DOHH2 (cell line): ENCODE data around the gene RBM17.

Experiments
- H3F3A ChIP-seq: fragments of 200-600 bp; sonication (generic), shearing (Covaris generic); 2 replicates; pipeline ENCODE4 v1.6.0; 2016; ENCODE audit warnings: antibody characterized with exemption, mild to moderate bottlenecking; ENCODE audit not compliant: control insufficient read depth, insufficient read depth
- H3K27ac ChIP-seq: fragments of 200-600 bp; sonication (generic); 2 replicates; pipeline ENCODE4 v1.5.1; 2014; ENCODE audit warnings: low read depth, mild to moderate bottlenecking, low read length, moderate library complexity
- H3K27me3 ChIP-seq: fragments of 200-600 bp; sonication (generic); 2 replicates; pipeline ENCODE4 v1.6.1; 2014; ENCODE audit warnings: mild to moderate bottlenecking, low read length, mixed read lengths; ENCODE audit not compliant: control insufficient read depth
- H3K36me3 ChIP-seq: fragments of 200-600 bp; sonication (generic); 2 replicates; pipeline ENCODE4 v1.6.1; 2014; ENCODE audit warnings: mild to moderate bottlenecking, low read length, moderate library complexity, mixed read lengths; ENCODE audit not compliant: control insufficient read depth
- H3K4me1 ChIP-seq: fragments of 200-600 bp; sonication (generic); 2 replicates; pipeline ENCODE4 v1.6.1; 2014; ENCODE audit warnings: mild to moderate bottlenecking, low read length, mixed read lengths; ENCODE audit not compliant: control insufficient read depth
- H3K4me2 ChIP-seq: fragments of 200-600 bp; sonication (generic); 2 replicates; pipeline ENCODE4 v1.6.0; 2014; ENCODE audit warnings: mild to moderate bottlenecking, low read length, moderate library complexity
- H3K4me3 ChIP-seq: fragments of 200-600 bp; sonication (generic); 2 replicates; pipeline ENCODE4 v1.5.1; 2014; ENCODE audit warnings: mild to moderate bottlenecking, low read length, mixed read lengths
- H3K79me2 ChIP-seq: fragments of 200-600 bp; sonication (generic); 2 replicates; pipeline ENCODE4 v1.6.1; 2014; ENCODE audit warnings: mild to moderate bottlenecking, low read length, mixed read lengths; ENCODE audit not compliant: control insufficient read depth
- H3K9me2 ChIP-seq: fragments of 200-600 bp; sonication (generic); replicated peaks from 2 replicates; pipeline ENCODE4 v1.6.1; 2014; ENCODE audit warnings: mild to moderate bottlenecking, low read length, mixed read lengths; ENCODE audit not compliant: control insufficient read depth
- H3K9me3 ChIP-seq: fragments of 200-600 bp; sonication (generic); 2 replicates; pipeline ENCODE4 v1.6.1; 2014; ENCODE audit warnings: antibody characterized with exemption, low read length, mixed read lengths; ENCODE audit not compliant: control insufficient read depth, insufficient read depth
- H4K20me1 ChIP-seq: fragments of 200-600 bp; sonication (generic); 2 replicates; pipeline ENCODE4 v1.6.0; 2014; ENCODE audit warnings: low read depth, mild to moderate bottlenecking, antibody characterized with exemption, low read length, moderate library complexity; ENCODE audit not compliant: control insufficient read depth, insufficient read depth
- CTCF ChIP-seq: fragments of 200-600 bp; sonication (generic); IDR thresholded peaks from one replicate; pipeline ENCODE4 v1.5.1; 2014; ENCODE audit warnings: antibody characterized with exemption, mild to moderate bottlenecking, low read depth, low read length; ENCODE audit not compliant: poor library complexity, severe bottlenecking
- EZH2phosphoT487 ChIP-seq: fragments of 200-600 bp; sonication (generic); IDR thresholded peaks from 2 replicates; pipeline ENCODE4 v1.6.1; 2017; ENCODE audit warnings: borderline replicate concordance, mild to moderate bottlenecking, antibody characterized with exemption, low read length, moderate library complexity, mixed read lengths

The RBM17 gene

GRCh38 chr10:6044060-6044459, 44.8 kb upstream of the RBM17 start:
- Histone ChIP-seq H3K4me3 (no peak overlapping the region), H3F3A (0 out of 2 replicates have a peak, but pooled peaks cover 7% of the 10 kb centered on the region), H4K20me1 (no peaks in the 10 kb centered on the region), H3K27me3 (peaks cover 17% of the 10 kb centered on the region), H3K79me2 (no peaks in the 10 kb centered on the region), H3K9me3 (no peaks in the 10 kb centered on the region), H3K36me3 (no peaks in the 10 kb centered on the region), H3K4me1 (peaks cover 36% of the 10 kb centered on the region), H3K4me2 (no peak overlapping the region; the same call in 1 of the 2 replicates), H3K27ac (no peak overlapping the region), H3K9me2 (no peaks in the 10 kb centered on the region)
- TF ChIP-seq EZH2phosphoT487 (no peak), CTCF (no peak)

GRCh38 chr10:6044751-6045313, 44.0 kb upstream of the RBM17 start:
- Histone ChIP-seq H4K20me1 (no peaks in the 10 kb centered on the region), H3K36me3 (no peaks in the 10 kb centered on the region), H3K4me2 (peak overlapping the region; percentile 66), H3F3A (0 out of 2 replicates have a peak, but pooled peaks cover 7% of the 10 kb centered on the region), H3K4me1 (peaks cover 38% of the 10 kb centered on the region), H3K79me2 (no peaks in the 10 kb centered on the region), H3K4me3 (peak overlapping the region; percentile 49), H3K27ac (no peak overlapping the region), H3K9me2 (no peaks in the 10 kb centered on the region), H3K9me3 (no peaks in the 10 kb centered on the region), H3K27me3 (peaks cover 17% of the 10 kb centered on the region)
- TF ChIP-seq CTCF (no peak), EZH2phosphoT487 (no peak)

GRCh38 chr10:6045314-6045848, 43.5 kb upstream of the RBM17 start:
- Histone ChIP-seq H3K4me1 (peaks cover 39% of the 10 kb centered on the region), H3K4me3 (peak overlapping the region; percentile 49), H3K27me3 (peaks cover 17% of the 10 kb centered on the region), H3K36me3 (no peaks in the 10 kb centered on the region), H3K4me2 (peak overlapping the region; percentile 66), H3F3A (0 out of 2 replicates have a peak, but pooled peaks cover 7% of the 10 kb centered on the region), H3K27ac (no peak overlapping the region), H3K9me2 (no peaks in the 10 kb centered on the region), H4K20me1 (no peaks in the 10 kb centered on the region), H3K79me2 (no peaks in the 10 kb centered on the region), H3K9me3 (no peaks in the 10 kb centered on the region)
- TF ChIP-seq EZH2phosphoT487 (no peak), CTCF (no peak)
